Inflammatory macrophage treated with lipopolysaccharide for 1 hour (primary cell): ENCODE data around the gene NAA80.

ENCODE experiments used
- DNase-seq, 2 donors: peaks; one replicate each; pipeline ENCODE4 v3.0.0-alpha.2; 2020 to 2022

The NAA80 gene

GRCh38 chr3:50327943-50328691 is 28.9 kb upstream of the NAA80 start, which contains the start of gene TUSC2:
TUSC2 (minus strand) TSS chr3:50328223; CDS start chr3:50328099, 124 bp downstream.
- DNase-seq, result peak; percentile 95 to 97

DNA sequence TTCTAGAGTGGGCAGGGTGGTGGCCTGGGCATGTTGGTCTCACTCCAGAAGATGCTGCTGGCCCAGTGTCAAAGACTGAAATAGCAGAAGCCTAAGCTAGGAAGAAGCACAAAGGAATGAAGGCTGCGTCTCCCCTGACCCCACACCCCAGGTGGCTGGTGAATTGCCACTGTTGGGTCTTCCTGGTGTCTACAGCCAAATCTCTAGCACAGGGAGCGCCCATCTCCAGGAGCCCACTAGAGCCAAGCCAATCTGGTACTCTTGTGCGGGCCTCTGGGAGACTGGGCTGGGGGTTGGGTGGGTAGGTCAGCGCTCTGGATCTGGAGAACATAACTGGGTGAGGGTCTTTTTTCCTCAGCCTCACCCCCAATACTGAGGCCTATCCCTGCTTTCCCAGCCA is 27.9 kb upstream of the NAA80 start:
- DNase-seq, result no peak

- DNase-seq, result no peak
Observed at GRCh38 chr3:50326182-50326541, 27.0 kb upstream of the NAA80 start.

DNA sequence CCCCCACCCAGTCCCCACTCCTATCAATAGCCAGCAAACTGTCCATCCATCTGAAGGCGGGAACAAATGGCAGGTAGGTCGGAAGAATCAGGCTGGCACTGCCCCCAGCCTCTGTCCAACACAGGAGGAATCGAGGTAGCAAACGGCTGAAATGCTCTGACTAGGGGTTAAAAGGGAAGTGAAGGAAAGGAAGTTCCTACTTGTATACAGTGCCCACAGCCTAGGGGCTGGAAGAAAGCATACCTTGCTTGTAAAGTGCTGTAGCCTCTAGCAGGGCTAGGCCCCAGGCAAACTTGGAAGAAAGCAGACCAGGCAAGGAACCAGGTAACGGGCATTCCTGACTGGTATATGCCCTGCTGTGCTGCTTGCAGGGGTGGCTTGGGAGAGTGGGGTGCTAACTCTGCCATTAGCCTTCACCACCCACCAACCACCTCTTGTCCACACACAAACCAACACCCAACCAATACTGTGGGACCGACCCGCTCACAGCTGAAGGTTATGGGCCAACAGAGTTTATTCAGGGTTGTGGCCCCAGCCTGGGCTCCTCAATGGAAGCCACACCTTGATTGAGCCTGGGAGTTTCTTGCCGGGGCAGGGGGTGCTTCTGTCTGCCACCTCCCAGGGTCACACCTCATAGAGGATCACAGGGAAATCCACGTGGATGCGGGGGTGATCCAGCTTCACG is 26.4 kb upstream of the NAA80 start:
- no peak for DNase-seq

GRCh38 chr3:50325113-50325480 is 25.9 kb upstream of the NAA80 start:
- no peak for DNase-seq

DNA sequence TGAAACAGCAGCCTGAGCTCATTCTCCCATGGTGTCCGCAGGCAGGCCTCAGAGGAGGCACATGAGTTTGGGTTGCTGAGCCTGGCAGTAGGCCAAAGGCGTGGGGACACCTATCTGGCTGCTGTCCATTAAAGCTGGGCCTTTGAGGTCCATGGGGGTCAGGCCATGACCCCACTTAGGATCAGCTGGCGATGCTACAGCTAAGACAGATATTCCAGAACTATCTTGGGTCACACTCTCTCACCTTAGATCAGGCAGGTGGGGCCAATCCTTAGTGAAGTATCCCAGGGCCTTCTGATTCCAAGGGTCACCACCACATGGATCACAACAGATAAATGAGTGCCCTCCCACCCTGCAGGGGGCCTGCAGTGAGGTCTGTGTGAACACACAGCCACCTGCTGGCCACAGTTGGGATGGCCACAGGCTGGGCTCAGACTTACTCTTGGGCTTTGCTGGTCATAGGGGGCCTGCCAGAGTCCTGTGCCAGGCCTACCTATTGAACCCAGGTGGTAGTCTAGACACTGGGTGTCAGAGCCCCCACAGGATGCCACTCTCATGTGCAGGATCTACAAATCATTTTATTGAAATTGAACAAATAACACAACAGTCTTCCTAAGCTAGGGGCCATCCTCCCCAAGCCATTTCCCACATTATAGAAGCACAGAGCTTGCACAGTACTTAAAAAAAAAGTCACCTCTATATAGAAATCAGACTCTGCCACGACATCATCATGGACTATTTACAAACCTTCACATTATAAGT is 25.3 kb upstream of the NAA80 start:
- DNase-seq, result peak; percentile 32 to 62

GRCh38 chr3:50323614-50324199 is 24.5 kb upstream of the NAA80 start:
- DNase-seq, result peak in 1 of 2 donors; percentile 18

GRCh38 chr3:50323092-50323600 is 23.9 kb upstream of the NAA80 start:
- peak; percentile 37 to 59 for DNase-seq

DNA sequence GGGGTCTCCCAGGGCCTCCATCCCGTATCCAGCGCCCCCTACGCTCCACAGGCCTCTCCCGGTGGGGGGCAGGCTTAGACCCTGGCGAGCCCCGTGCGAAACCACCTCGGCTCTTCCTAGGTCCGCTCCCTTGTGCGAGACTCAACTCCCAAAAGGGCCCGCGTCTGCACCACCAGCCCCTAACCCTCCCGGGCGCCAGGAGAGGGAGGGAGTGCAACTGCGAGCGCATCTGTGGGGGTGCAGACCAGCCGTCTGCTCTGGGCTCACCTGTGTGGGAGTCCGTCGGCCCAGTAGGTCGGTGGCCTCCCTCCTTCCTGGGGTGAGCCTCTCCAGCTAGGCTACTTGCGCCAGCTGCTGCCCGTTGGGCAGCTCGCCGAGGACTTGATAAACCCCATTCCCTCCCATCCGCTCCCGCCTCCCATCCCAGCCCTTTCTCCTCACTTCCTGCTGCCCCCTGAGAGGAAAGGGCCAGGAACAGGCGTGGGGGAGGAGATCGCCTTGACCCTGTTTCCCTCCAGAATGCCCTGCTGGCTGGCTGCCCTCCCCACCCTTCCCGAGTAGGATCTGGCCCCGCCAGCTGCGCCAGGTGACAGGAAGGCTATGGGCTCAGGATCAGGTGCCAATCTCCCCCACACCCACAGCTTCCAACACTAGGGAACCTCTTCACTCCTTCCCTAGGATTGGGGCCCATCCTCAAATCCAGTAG is 23.3 kb upstream of the NAA80 start, which contains the start of gene HYAL2:
TSS of gene HYAL2 (minus strand) at position 360 of the 706 bp plus-strand sequence. CDS start 2,256 bp downstream, outside the sequence.
- no peak for DNase-seq

GRCh38 chr3:50322115-50322385 is 22.8 kb upstream of the NAA80 start:
- no peak for DNase-seq

GRCh38 chr3:50321336-50322114 is 22.3 kb upstream of the NAA80 start:
- DNase-seq, result peak; percentile 79 to 84

GRCh38 chr3:50320853-50321335 is 21.7 kb upstream of the NAA80 start:
- DNase-seq, result peak; percentile 37 to 53

DNA sequence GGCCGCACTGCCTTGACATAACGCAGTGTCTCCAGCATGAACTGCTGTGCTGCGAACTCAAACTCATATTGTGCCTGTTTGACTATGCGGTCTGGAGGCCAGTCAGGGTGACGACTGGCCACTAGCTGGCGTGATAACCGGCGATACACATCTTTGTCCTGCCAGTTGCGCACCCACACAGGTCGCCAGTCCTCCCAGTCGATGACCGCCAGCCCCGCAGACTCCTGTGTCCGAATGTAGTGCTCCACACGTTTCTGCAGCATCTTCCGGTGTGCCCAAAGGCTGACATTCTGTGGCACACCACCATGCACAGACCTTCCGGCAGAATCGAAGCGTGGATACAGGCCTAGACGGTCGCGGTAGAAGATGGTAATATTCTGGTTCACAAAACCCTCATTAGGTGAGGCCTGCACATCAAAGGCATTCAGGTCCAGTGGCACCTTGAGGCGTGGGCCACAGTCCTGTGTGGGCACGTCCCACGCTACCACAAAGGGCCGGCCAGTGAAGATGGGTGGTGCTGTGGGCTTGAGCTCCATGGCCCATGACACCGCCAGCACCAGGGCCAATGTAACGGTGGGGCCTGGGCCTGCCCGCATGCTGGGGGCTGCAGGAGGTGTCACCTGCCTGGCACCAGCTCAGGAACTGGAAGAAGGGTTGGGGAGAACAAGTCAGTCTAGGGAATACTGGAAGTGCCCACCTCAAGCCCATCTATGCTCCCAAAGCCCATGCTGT is 20.9 kb upstream of the NAA80 start:
- no peak for DNase-seq

GRCh38 chr3:50319181-50319893 is 20.1 kb upstream of the NAA80 start:
- no peak for DNase-seq

GRCh38 chr3:50318615-50319014 is 19.4 kb upstream of the NAA80 start:
- DNase-seq, result peak in 1 of 2 donors; percentile 41

- DNase-seq, result no peak
Observed at GRCh38 chr3:50318163-50318562, 19.0 kb upstream of the NAA80 start.

DNA sequence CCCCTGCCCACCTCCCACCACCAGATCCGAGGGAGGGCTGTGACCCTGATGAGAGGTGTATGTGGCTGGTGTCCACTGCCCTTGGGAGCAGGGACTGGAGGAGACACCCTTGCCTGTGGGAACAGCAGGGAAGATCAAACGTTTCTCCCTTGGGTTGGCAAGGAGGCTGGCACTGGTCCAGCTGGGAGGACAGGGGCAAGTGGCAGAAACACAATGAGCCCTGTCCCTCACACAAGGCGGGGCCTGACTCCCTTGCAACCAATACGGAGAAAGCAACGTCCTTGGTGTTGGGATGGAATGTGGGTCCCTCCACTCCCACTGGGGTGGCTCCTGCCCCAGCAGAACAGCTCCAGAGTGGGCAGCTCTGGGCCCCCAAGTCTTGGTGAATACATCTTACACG is 18.1 kb upstream of the NAA80 start:
- DNase-seq, result no peak

- no peak for DNase-seq
Observed at GRCh38 chr3:50316657-50317242, 17.5 kb upstream of the NAA80 start.

GRCh38 chr3:50314816-50315215 is 15.6 kb upstream of the NAA80 start:
- DNase-seq, result no peak

DNA sequence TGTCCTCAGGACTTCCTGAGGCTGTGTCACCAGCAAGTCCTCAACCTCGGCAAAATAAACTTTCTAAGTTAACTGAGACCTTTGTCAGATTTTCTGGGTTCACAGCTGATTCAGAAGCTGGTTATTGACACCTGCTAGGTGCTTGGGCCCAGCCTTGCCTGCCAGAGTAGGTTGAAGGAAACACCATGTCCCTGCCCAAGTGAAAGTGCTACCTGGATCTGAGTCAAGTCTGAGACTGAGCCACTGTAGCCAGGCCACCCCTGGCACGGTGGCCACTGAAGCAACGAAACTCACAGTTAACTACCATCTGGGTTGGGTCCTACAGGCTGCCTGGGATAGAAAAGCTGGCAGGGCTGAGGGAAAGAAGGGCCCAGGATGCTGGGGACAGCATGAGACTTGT is 15.1 kb upstream of the NAA80 start:
- no peak for DNase-seq
